H1 (cell line): Measurements from ENCODE around the gene PRKCD. TPM values are rescaled to one million over a fixed set of nuclear protein-coding genes. Genes with fewer than 3 reads are reported as not detected.

ENCODE experiments used
- CTCF ChIA-PET: fragments of 300-600 bp; sonication (Branson Sonifier 250); formaldehyde crosslinking; loops from one replicate; lab custom pipeline; 2021; ENCODE audit not compliant: partially characterized antibody; lab: Charles Lee
- POLR2A ChIA-PET: fragments of 300-600 bp; sonication (Branson Sonifier 250); formaldehyde crosslinking; loops from one replicate; lab custom pipeline; 2021; ENCODE audit warnings: inconsistent platforms; ENCODE audit not compliant: partially characterized antibody; lab: Charles Lee
- DNase-seq, 2 experiments: peaks; one replicate each; pipeline versions ENCODE4 v3.0.0 to v3.0.0-alpha.2; 2010 to 2022; ENCODE audit warnings: low spot score in 2 of 2, low read depth in 1 of 2, mixed read lengths in 1 of 2
- FAIRE-seq: peaks from 2 replicates; lab custom pipeline; 2011; peaks lifted over from hg19 to GRCh38; lab: Jason Lieb, UNC
- H2AFZ ChIP-seq: 2 replicates; pipeline ENCODE4 v1.8.1; 2012; ENCODE audit warnings: low read length, inconsistent platforms
- H2AK5ac ChIP-seq: 2 replicates; pipeline ENCODE4 v1.6.1; 2013; ENCODE audit warnings: low read depth, low read length
- H2BK120ac ChIP-seq: replicated peaks from 2 replicates; pipeline ENCODE3; 2013; ENCODE audit warnings: low read depth, low read length, inconsistent platforms
- H2BK12ac ChIP-seq: 2 replicates; pipeline ENCODE4 v1.6.1; 2013; ENCODE audit warnings: low read depth, low read length
- H2BK15ac ChIP-seq: 2 replicates; pipeline ENCODE4 v1.6.1; 2013; ENCODE audit warnings: low read length
- H2BK20ac ChIP-seq: 2 replicates; pipeline ENCODE4 v1.6.1; 2013; ENCODE audit warnings: low read length
- H2BK5ac ChIP-seq: 2 replicates; pipeline ENCODE4 v1.6.1; 2013; ENCODE audit warnings: low read depth, low read length
- H3K14ac ChIP-seq: 2 replicates; pipeline ENCODE4 v1.6.1; 2013; ENCODE audit warnings: inconsistent platforms; ENCODE audit not compliant: insufficient read length
- H3K18ac ChIP-seq: 2 replicates; pipeline ENCODE4 v1.6.1; 2013; ENCODE audit warnings: low read length; ENCODE audit errors: extremely low read depth
- H3K23ac ChIP-seq: 2 replicates; pipeline ENCODE4 v1.6.1; 2013; ENCODE audit warnings: inconsistent platforms; ENCODE audit not compliant: insufficient read length
- H3K23me2 ChIP-seq: 2 replicates; pipeline ENCODE4 v1.6.1; 2013; ENCODE audit warnings: low read depth, low read length
- H3K27ac ChIP-seq: 2 replicates; pipeline ENCODE4 v1.6.1; 2011; ENCODE audit warnings: low read depth, low read length, inconsistent platforms
- H3K27me3 ChIP-seq, 4 experiments: replicated peaks in 1 of 4; 1 replicate in 1 of 4; 2 replicates in 3 of 4; pipeline versions ENCODE4 v1.6.1 to v1.8.1; 2011 to 2013; ENCODE audit warnings: low read length in 3 of 4, mild to moderate bottlenecking in 3 of 4, inconsistent platforms in 2 of 4, mixed read lengths in 2 of 4, moderate library complexity in 1 of 4; ENCODE audit not compliant: control insufficient read depth in 3 of 4, insufficient read depth in 3 of 4; ENCODE audit errors: extremely low read depth in 1 of 4
- H3K36me3 ChIP-seq, 4 experiments: 2 replicates each; pipeline versions ENCODE4 v1.6.1 to v1.8.1; 2011 to 2013; ENCODE audit warnings: mild to moderate bottlenecking in 4 of 4, low read length in 3 of 4, moderate library complexity in 2 of 4, control low read depth in 1 of 4, inconsistent platforms in 1 of 4; ENCODE audit not compliant: insufficient read depth in 4 of 4, control insufficient read depth in 2 of 4
- H3K4ac ChIP-seq: replicated peaks from 2 replicates; pipeline ENCODE3; 2013; ENCODE audit warnings: low read length, low read depth, mixed read lengths, inconsistent platforms; ENCODE audit not compliant: insufficient read length
- H3K4me1 ChIP-seq, 4 experiments: replicated peaks in 1 of 4; 1 replicate in 1 of 4; 2 replicates in 3 of 4; pipeline versions ENCODE4 v1.6.1 to v1.8.1; 2011 to 2013; ENCODE audit warnings: low read length in 3 of 4, inconsistent platforms in 2 of 4, mixed read lengths in 1 of 4; ENCODE audit not compliant: insufficient read depth in 4 of 4, control insufficient read depth in 3 of 4
- H3K4me2 ChIP-seq, 2 experiments: 2 replicates each; pipeline versions ENCODE4 v1.6.1 to v1.8.1; 2011 to 2013; ENCODE audit warnings: low read depth in 2 of 2, low read length in 2 of 2, control low read depth in 1 of 2, inconsistent platforms in 1 of 2, mild to moderate bottlenecking in 1 of 2; ENCODE audit not compliant: insufficient read depth in 1 of 2
- H3K4me3 ChIP-seq, 4 experiments: fragments of 200-600, 300-600 bp in 1 of 4; sonication (generic), shearing (Covaris generic), sonication (Bioruptor Twin) in 1 of 4; 2 replicates each; pipeline versions ENCODE4 v1.5.1 to v1.8.1; 2011 to 2016; ENCODE audit warnings: low read length in 4 of 4, low read depth in 3 of 4, control low read depth in 2 of 4, inconsistent platforms in 2 of 4, mild to moderate bottlenecking in 2 of 4, mixed read lengths in 1 of 4, moderate library complexity in 1 of 4; ENCODE audit not compliant: insufficient read depth in 2 of 4; ENCODE audit errors: extremely low read depth in 1 of 4
- H3K56ac ChIP-seq: replicated peaks from 2 replicates; pipeline ENCODE3; 2013; ENCODE audit warnings: low read depth, mild to moderate bottlenecking, mixed read lengths, low read length, inconsistent platforms; ENCODE audit not compliant: insufficient read length
- H3K79me1 ChIP-seq: 2 replicates; pipeline ENCODE4 v1.6.1; 2013; ENCODE audit warnings: low read depth, low read length, control low read depth
- H3K79me2 ChIP-seq, 2 experiments: 2 replicates each; pipeline versions ENCODE4 v1.6.1 to v1.8.1; 2012 to 2013; ENCODE audit warnings: low read length in 2 of 2, mild to moderate bottlenecking in 2 of 2, inconsistent platforms in 1 of 2; ENCODE audit not compliant: insufficient read depth in 2 of 2, control insufficient read depth in 1 of 2
- H3K9ac ChIP-seq, 4 experiments: replicated peaks in 1 of 4; 1 replicate in 1 of 4; 2 replicates in 3 of 4; pipeline versions ENCODE4 v1.6.1 to v1.8.1; 2011 to 2013; ENCODE audit warnings: low read depth in 3 of 4, low read length in 3 of 4, control low read depth in 2 of 4, mild to moderate bottlenecking in 2 of 4, moderate library complexity in 2 of 4, inconsistent platforms in 1 of 4; ENCODE audit errors: extremely low read depth in 1 of 4
- H3K9me3 ChIP-seq, 2 experiments: 2 replicates each; pipeline versions ENCODE4 v1.6.1 to v1.8.1; 2012 to 2013; ENCODE audit warnings: mild to moderate bottlenecking in 2 of 2, moderate library complexity in 2 of 2, control low read depth in 1 of 2, inconsistent platforms in 1 of 2, low read depth in 1 of 2, low read length in 1 of 2, mixed read lengths in 1 of 2; ENCODE audit not compliant: insufficient read depth in 2 of 2
- H4K20me1 ChIP-seq, 2 experiments: replicated peaks in 1 of 2; 2 replicates each; pipeline versions ENCODE3 to v1.8.1; 2011 to 2013; ENCODE audit warnings: inconsistent platforms in 2 of 2, low read length in 2 of 2, mild to moderate bottlenecking in 1 of 2; ENCODE audit not compliant: insufficient read depth in 2 of 2, control insufficient read depth in 1 of 2
- H4K5ac ChIP-seq: 2 replicates; pipeline ENCODE4 v1.6.1; 2013; ENCODE audit warnings: low read length, low read depth, mixed read lengths, inconsistent platforms; ENCODE audit not compliant: insufficient read length
- H4K8ac ChIP-seq: 2 replicates; pipeline ENCODE4 v1.8.0; 2013; ENCODE audit warnings: mild to moderate bottlenecking, moderate library complexity, low read length, inconsistent platforms; ENCODE audit not compliant: insufficient read depth; ENCODE audit errors: extremely low read depth
- H4K91ac ChIP-seq: replicated peaks from 2 replicates; pipeline ENCODE3; 2013; ENCODE audit warnings: low read length, mixed read lengths, inconsistent platforms; ENCODE audit not compliant: insufficient read length
- ASH2L ChIP-seq: fragments of 200-600, 300-600 bp; sonication (generic); IDR thresholded peaks from one replicate; pipeline ENCODE4 v1.7.1; 2017; ENCODE audit warnings: low read length
- CBX8 ChIP-seq: fragments of 300-800, 300-1000 bp; sonication (generic); IDR thresholded peaks from 2 replicates; pipeline ENCODE4 v1.7.1; 2016; ENCODE audit warnings: low read depth, low read length, borderline replicate concordance
- CEBPB ChIP-seq: IDR thresholded peaks from 2 replicates; pipeline ENCODE4 v1.6.1; 2012; ENCODE audit warnings: low read depth, low read length
- CHD1 ChIP-seq: IDR thresholded peaks from 2 replicates; pipeline ENCODE4 v1.6.1; 2012; ENCODE audit warnings: low read depth, low read length, improper control_type of control experiment
- CHD2 ChIP-seq: IDR thresholded peaks from 2 replicates; pipeline ENCODE4 v1.6.1; 2012; ENCODE audit warnings: low read length, improper control_type of control experiment
- FOSL1 ChIP-seq: IDR thresholded peaks from 2 replicates; pipeline ENCODE4 v1.6.1; 2011; ENCODE audit warnings: mild to moderate bottlenecking, low read depth, low read length, moderate library complexity; ENCODE audit not compliant: insufficient read depth
- KDM4A ChIP-seq: IDR thresholded peaks from one replicate; pipeline ENCODE4 v1.7.1; 2012; ENCODE audit warnings: low read depth, mild to moderate bottlenecking, moderate library complexity, low read length, inconsistent platforms; ENCODE audit not compliant: severe bottlenecking
- POLR2AphosphoS5 ChIP-seq: IDR thresholded peaks from 2 replicates; pipeline ENCODE4 v1.6.1; 2011; ENCODE audit warnings: low read depth, low read length
- RXRA ChIP-seq: IDR thresholded peaks from 2 replicates; pipeline ENCODE4 v1.6.1; 2011; ENCODE audit warnings: low read depth, mild to moderate bottlenecking, low read length, moderate library complexity; ENCODE audit not compliant: insufficient read depth
- SAP30 ChIP-seq: fragments of 300-600 bp; sonication (generic); IDR thresholded peaks from 2 replicates; pipeline ENCODE4 v1.7.1; 2012; ENCODE audit warnings: low read length, moderate library complexity, mild to moderate bottlenecking, inconsistent platforms; ENCODE audit not compliant: insufficient read depth, insufficient replicate concordance
- SRF ChIP-seq: IDR thresholded peaks from 2 replicates; pipeline ENCODE4 v1.6.1; 2011; ENCODE audit warnings: mild to moderate bottlenecking, low read depth, low read length, moderate library complexity
- TAF1 ChIP-seq: IDR thresholded peaks from 2 replicates; pipeline ENCODE4 v1.6.1; 2011; ENCODE audit warnings: mild to moderate bottlenecking, low read depth, low read length
- WGBS, 2 experiments: shearing (Covaris generic) in 1 of 2; methylation state at CpG; one replicate each; pipeline versions ENCODE4 v1.1.6 to v1.1.7; 2013 to 2015; ENCODE audit warnings: low lambda C conversion rate in 2 of 2, mixed read lengths in 2 of 2, inconsistent platforms in 1 of 2, low coverage in 1 of 2, missing lambda C conversion rate in 1 of 2; ENCODE audit not compliant: insufficient replicate concordance in 2 of 2, insufficient coverage in 1 of 2, insufficient read length in 1 of 2; ENCODE audit errors: extremely low coverage in 1 of 2, missing lambda C conversion rate in 1 of 2; 5-methylcytosine and 5-hydroxymethylcytosine counted together
- polyA plus RNA-seq, 7 experiments: library from polyadenylated mRNA; depleted of rRNA in 3 of 7; stranded (reverse) in 5 of 7; unstranded in 2 of 7; fragments of >200 nt in 5 of 7; fragments of 200-250 nt in 2 of 7; gene quantifications; 1 replicate in 5 of 7; 2 replicates in 1 of 7; 4 replicates in 1 of 7; pipeline versions ENCODE4 v1.2.1 to v1.2.3, GENCODE V29; 2011 to 2013; ENCODE audit warnings: missing spikeins in 2 of 7, mixed read lengths in 2 of 7
- total RNA-seq: library from RNA; stranded (reverse); fragmentation: NEBNext Ultra II Directional; extraction: Animal tissue kit (Norgen Biotek cat#: 25700); gene quantifications from 2 replicates; pipeline ENCODE4 v1.2.1, GENCODE V29; 2021
- TF ChIP-seq, protein P1 (sequence below): IDR thresholded peaks from 2 replicates; pipeline ENCODE4 v1.6.1; 2012; ENCODE audit warnings: inconsistent platforms
- TF ChIP-seq, protein P2 (sequence below): IDR thresholded peaks from 2 replicates; pipeline ENCODE4 v1.6.1; 2012; ENCODE audit warnings: inconsistent platforms

Gene PRKCD
- total and polyA plus RNA-seq, 2 of the 8 experiments (the other 6 are each of a cell fraction or from before 2014, with no cell fraction given) = 22.6 to 23.9 TPM

DNA sequence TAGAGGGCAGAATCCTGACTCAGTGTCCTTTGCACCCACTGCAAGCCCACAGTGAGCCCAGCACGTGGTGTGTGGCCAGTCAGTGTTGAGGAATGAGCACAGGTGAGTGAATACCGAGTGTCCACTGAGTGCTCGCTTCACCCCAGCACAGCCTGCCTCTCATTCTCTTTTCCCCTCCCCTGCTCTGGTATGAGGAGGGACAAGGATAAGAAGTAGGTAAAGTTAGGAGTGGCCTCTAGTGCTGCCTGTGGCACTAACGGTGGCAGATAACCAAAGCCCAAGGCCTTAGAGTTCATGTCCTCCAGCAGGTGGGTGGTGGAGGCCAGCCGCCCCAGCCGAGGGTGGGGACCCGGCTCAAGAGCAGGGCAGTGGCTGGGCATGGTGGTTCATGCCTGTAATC lies 38.0 kb downstream of the PRKCD start:
- H3K4me3 ChIP-seq = no peak overlapping the region
- no peak overlapping the region for H3K56ac ChIP-seq
- 0 out of 2 replicates have a peak overlapping the region, but pooled peaks have one; percentile 61 for H2BK15ac ChIP-seq
- no peak overlapping the region for H3K4me2 ChIP-seq
- H3K18ac ChIP-seq = no peak overlapping the region
- H2BK12ac ChIP-seq = no peak overlapping the region
- POLR2A ChIA-PET = interaction anchor here (1.0 to 1.6 kb wide), 3 partner anchors 53 to 148 kb away, joined by 3 to 4 read pairs (median 3); partner anchors contain the start of gene DCP1A
- CTCF ChIA-PET = interaction anchor here (0.6 to 8.3 kb wide), 17 partner anchors 8 to 348 kb away, joined by 3 to 164 read pairs (median 4); partner anchors contain the start of genes PRKCD and RFT1
- no peaks in the 10 kb centered on the region for H3K23me2 ChIP-seq
- no peak overlapping the region for H4K91ac ChIP-seq
- peaks cover 0 to 12% (median 4%) of the 10 kb centered on the region in 4 experiments; a peak in 5 of 7 replicates for H3K4me1 ChIP-seq
- H3K27ac ChIP-seq = no peak overlapping the region
- no peak overlapping the region for H2AK5ac ChIP-seq
- no peaks in the 10 kb centered on the region for H4K20me1 ChIP-seq
- H3K9ac ChIP-seq = no peak overlapping the region
- DNase-seq = no peak
- H3K79me2 ChIP-seq = no peaks in the 10 kb centered on the region
- no peaks in the 10 kb centered on the region for H3K9me3 ChIP-seq
- FAIRE-seq = no peak
- H4K5ac ChIP-seq = no peak overlapping the region
- no peaks in the 10 kb centered on the region for H3K79me1 ChIP-seq
- no peak overlapping the region for H4K8ac ChIP-seq
- no peak overlapping the region; the same call in 1 of the 2 replicates for H2BK5ac ChIP-seq
- H3K23ac ChIP-seq = no peak overlapping the region
- 82% methylated on average over 7 of the region's 7 CpGs; no CpG with 5 or more reads in 1 of the 2 experiments for WGBS, 2 experiments
- no peak overlapping the region for H2BK20ac ChIP-seq
- no peak overlapping the region for H2AFZ ChIP-seq
- H3K4ac ChIP-seq = no peak overlapping the region
- no peaks in the 10 kb centered on the region; a peak in 1 of 7 replicates for H3K27me3 ChIP-seq
- H3K14ac ChIP-seq = no peak overlapping the region
- no peaks in the 10 kb centered on the region for H3K36me3 ChIP-seq
- no peak overlapping the region for H2BK120ac ChIP-seq
- no peak for TF ChIP-seq SAP30
- no peak for TF ChIP-seq SRF
- no peak for TF ChIP-seq RXRA
- no peak for TF ChIP-seq FOSL1
- TF ChIP-seq CBX8 = no peak
- TF ChIP-seq CEBPB = no peak
- no peak for TF ChIP-seq CHD2
- no peak for TF ChIP-seq POLR2AphosphoS5
- TF ChIP-seq CHD1 = no peak
- TF ChIP-seq, protein P1, sequence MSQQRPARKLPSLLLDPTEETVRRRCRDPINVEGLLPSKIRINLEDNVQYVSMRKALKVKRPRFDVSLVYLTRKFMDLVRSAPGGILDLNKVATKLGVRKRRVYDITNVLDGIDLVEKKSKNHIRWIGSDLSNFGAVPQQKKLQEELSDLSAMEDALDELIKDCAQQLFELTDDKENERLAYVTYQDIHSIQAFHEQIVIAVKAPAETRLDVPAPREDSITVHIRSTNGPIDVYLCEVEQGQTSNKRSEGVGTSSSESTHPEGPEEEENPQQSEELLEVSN = no peak
- TF ChIP-seq KDM4A = no peak
- no peak for TF ChIP-seq TAF1
- no peak for TF ChIP-seq ASH2L
- TF ChIP-seq, protein P2, sequence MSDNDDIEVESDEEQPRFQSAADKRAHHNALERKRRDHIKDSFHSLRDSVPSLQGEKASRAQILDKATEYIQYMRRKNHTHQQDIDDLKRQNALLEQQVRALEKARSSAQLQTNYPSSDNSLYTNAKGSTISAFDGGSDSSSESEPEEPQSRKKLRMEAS = no peak
